Pancreas (tissue), 10 donors: ENCODE results near the gene SRPK2. TPM values are rescaled to one million over a fixed set of nuclear protein-coding genes. Genes with fewer than 3 reads are reported as not detected.
"Not testable (repeated sequence)": the region's sequence is repeated elsewhere in the genome, so short reads cannot be mapped to it uniquely, and the experiment has no call there.

ENCODE experiments used
- ATAC-seq, 4 donors: fragments of 200-7000 bp; cut with Tn5 transposase; one replicate each; pipeline versions ENCODE4 v1.8.0 to v1.9.1; 2020; ENCODE audit warnings: mild to moderate bottlenecking in 4 of 4, moderate library complexity in 4 of 4
- DNase-seq, 6 donors: peaks; one replicate each; pipeline ENCODE4 v3.0.0-alpha.2; 2020
- FAIRE-seq: peaks from 2 replicates; lab custom pipeline; 2012; peaks lifted over from hg19 to GRCh38; lab: Jason Lieb, UNC
- H3K27ac ChIP-seq, 4 donors: fragments of 200-600 bp; sonication (generic); 1 replicate in 3 of 4; 2 replicates in 1 of 4; pipeline versions ENCODE4 v1.5.0 to v1.8.0; 2020
- H3K27me3 ChIP-seq, 4 donors: fragments of 200-600 bp; one replicate each; pipeline ENCODE4 v1.8.0; 2021
- H3K36me3 ChIP-seq, 3 donors: fragments of 200-600 bp; sonication (generic) in 1 of 3; one replicate each; pipeline versions ENCODE4 v1.5.0 to v1.8.0; 2020 to 2021
- H3K4me1 ChIP-seq, 3 donors: fragments of 200-600 bp; one replicate each; pipeline ENCODE4 v1.8.0; 2021
- H3K4me3 ChIP-seq, 4 donors: fragments of 200-600 bp; sonication (generic) in 2 of 4; one replicate each; pipeline versions ENCODE4 v1.5.0 to v1.8.0; 2020 to 2021
- H3K9me3 ChIP-seq, 4 donors: fragments of 200-600 bp; one replicate each; pipeline ENCODE4 v1.8.0; 2021
- WGBS, 2 donors: extraction: QIAGEN DNeasy Blood & Tissue Kit; methylation state at CpG; one replicate each; pipeline ENCODE4 v1.1.7; 2013; 5-methylcytosine and 5-hydroxymethylcytosine counted together
- intact Hi-C, 3 donors: fragments of 100-400 bp; cut with DNase I; formaldehyde crosslinking; loops; one replicate each; pipeline versions ENCODE4 v1.11.1 to v1.14.2; 2022
- polyA plus RNA-seq, 2 donors: library from polyadenylated mRNA; stranded (reverse); fragments of 200-250 nt; gene quantifications; one replicate each; pipeline ENCODE4 v1.2.3, GENCODE V29; 2013
- total RNA-seq, 6 donors: library from RNA; stranded (reverse); fragmentation: NEBNext Ultra II Directional in 4 of 6; extraction: Animal tissue kit (Norgen Biotek cat#: 25700) in 4 of 6; gene quantifications; one replicate each; pipeline versions ENCODE4 v1.2.1 to v1.2.4, GENCODE V29; 2021 to 2023
- TF ChIP-seq, protein P1 (sequence below), 4 donors: fragments of 200-600 bp; sonication (generic) in 3 of 4; IDR thresholded peaks; one replicate each; pipeline versions ENCODE4 v1.5.0 to v1.8.0; 2021; ENCODE audit warnings: antibody characterized with exemption in 4 of 4
- donor health status: healthy with polysubstance abuse.
- donor health status: DM: no; HTN: no; CAD: no; lungs with moderate emphysema.
- donor health status: DM: no; HTN: no; CAD: no.
- donor health status: control.
- donor health status: control.
- donor health status: Bipolar disorder and iron deficiency.
- donor health status: DM: yes; HTN: yes; CAD: no.
- donor health status: DM: no; HTN: no; CAD: no.
- donor health status: DM: no; HTN: no; CAD: no.
- donor health status: DM: yes; HTN: yes; CAD: no.

SRPK2 gene
- total and polyA plus RNA-seq, 8 donors = 6.5 to 27.4 (median 16.4) TPM

DNA sequence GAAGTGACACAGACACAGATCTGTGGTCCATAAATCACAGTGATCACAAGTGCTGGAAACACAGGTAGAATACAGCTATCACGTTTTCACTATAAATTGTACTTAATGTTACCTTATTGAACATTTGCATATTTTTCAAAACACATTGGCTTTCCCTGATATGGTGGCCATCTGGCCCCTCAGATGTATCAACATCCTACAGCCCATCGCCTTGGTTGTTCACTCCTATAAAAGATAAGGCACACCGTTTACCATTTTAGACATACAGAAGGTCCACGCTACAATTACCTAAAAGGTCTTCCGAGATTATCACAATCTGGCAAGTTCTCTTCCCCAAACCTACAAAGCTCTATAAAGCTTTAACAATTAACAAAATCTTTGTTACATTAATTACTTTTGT lies 91.4 kb downstream of the SRPK2 start:
- ATAC-seq (no peak), FAIRE-seq (no peak), DNase-seq (no peak)
- Histone ChIP-seq H3K36me3 (no peaks in the 10 kb centered on the region), H3K9me3 (no peaks in the 10 kb centered on the region), H3K27ac (no peak overlapping the region), H3K4me3 (no peak overlapping the region), H3K27me3 (no peaks in the 10 kb centered on the region), H3K4me1 (peaks cover 0 to 4% (median 0%) of the 10 kb centered on the region in 3 donors)
- intact Hi-C loops = no loop called here
- WGBS, 2 donors = 93 to 94% methylated on average over 5 of the region's 5 CpGs
- TF ChIP-seq, protein P1, sequence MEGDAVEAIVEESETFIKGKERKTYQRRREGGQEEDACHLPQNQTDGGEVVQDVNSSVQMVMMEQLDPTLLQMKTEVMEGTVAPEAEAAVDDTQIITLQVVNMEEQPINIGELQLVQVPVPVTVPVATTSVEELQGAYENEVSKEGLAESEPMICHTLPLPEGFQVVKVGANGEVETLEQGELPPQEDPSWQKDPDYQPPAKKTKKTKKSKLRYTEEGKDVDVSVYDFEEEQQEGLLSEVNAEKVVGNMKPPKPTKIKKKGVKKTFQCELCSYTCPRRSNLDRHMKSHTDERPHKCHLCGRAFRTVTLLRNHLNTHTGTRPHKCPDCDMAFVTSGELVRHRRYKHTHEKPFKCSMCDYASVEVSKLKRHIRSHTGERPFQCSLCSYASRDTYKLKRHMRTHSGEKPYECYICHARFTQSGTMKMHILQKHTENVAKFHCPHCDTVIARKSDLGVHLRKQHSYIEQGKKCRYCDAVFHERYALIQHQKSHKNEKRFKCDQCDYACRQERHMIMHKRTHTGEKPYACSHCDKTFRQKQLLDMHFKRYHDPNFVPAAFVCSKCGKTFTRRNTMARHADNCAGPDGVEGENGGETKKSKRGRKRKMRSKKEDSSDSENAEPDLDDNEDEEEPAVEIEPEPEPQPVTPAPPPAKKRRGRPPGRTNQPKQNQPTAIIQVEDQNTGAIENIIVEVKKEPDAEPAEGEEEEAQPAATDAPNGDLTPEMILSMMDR (IDR thresholded peaks at IDR 0.05) = no peak

DNA sequence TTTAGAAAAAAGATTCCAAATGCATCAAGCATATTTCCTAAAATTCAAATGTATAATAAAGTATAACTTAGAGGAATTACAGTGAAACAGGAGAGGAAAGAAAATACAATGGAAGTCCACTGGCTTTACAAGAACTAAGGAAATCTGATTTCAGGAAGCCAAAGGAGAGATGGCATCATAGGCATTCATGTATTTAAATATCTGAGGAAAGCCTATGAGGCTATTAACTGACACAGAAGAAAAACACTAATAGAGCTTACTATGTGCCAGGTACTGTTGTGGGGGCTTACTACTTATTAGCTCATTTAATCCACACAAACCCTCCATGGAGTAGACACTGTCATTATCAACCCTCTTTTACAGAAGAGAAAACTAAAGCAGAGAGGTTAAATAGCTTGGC lies 92.2 kb downstream of the SRPK2 start:
- intact Hi-C loops = no loop called here
- peaks cover 0 to 4% (median 0%) of the 10 kb centered on the region in 3 donors for H3K4me1 ChIP-seq
- no peak for DNase-seq
- FAIRE-seq = no peak
- H3K27ac ChIP-seq = no peak overlapping the region
- no peak overlapping the region for H3K4me3 ChIP-seq
- no peaks in the 10 kb centered on the region for H3K36me3 ChIP-seq
- no peaks in the 10 kb centered on the region for H3K27me3 ChIP-seq
- H3K9me3 ChIP-seq = no peaks in the 10 kb centered on the region
- TF ChIP-seq, protein P1 (IDR thresholded peaks at IDR 0.05) = no peak
- no peak for ATAC-seq

DNA sequence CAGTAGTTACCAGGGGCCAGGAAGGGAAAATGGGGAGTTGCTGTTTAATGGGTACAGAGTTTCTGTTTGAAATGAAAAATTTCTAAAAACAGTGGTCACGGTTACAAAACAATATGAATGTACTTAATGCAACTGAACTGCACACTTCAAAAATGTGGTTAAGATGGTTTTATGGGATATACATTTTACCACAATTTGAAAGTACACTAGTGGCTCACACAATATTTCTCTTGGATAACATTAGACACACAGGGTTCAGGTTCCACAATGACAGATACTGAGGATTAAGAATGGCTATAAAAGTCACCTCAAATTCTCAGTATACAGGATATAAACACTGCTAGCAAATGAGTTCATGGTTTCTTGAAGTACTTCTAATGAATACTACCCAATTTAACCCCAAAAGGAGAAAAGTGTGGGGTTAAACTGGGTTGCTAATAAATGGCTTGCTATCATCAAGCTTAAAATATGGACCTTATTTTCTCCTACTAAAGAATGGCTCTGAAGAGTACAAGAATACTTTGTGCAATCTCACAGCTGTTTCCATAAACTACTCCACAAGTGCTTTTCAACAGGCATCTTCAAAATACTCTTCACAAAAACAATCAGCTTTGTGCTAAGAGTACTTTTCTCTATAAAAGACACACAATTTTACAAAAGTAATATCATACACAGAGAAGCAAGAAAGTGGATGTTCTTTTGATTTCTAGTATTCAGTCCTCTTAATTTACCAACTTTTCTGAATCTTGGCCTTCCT lies 92.9 kb downstream of the SRPK2 start:
- no peak for ATAC-seq
- intact Hi-C loops = no loop called here
- TF ChIP-seq, protein P1 (IDR thresholded peaks at IDR 0.05) = no peak
- Histone ChIP-seq H3K27ac (no peak overlapping the region), H3K4me1 (peaks cover 0 to 4% (median 0%) of the 10 kb centered on the region in 3 donors), H3K36me3 (no peaks in the 10 kb centered on the region), H3K9me3 (no peaks in the 10 kb centered on the region), H3K27me3 (no peaks in the 10 kb centered on the region), H3K4me3 (no peak overlapping the region)
- no peak for FAIRE-seq
- DNase-seq = no peak
- 97 to 100% methylated on average over 1 of the region's 1 CpG for WGBS, 2 donors

DNA sequence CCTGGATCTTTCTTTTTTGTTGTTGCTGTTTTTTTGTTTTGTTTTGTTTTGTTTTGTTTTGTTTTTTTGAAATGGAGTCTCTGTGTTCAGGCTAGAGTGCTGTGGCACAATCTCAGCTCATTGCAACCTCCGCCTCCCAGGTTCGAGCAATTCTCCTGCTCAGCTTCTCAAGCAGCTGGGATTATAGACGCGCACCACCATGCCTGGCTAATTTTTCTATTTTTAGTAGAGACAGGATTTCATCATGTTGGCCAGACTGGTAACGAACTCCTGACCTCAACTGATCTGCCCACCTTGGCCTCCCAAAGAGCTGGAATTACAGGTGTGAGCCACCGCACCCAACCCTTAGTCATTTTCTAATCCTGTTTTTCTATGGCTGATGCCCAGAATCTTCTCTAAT lies 94.2 kb downstream of the SRPK2 start:
- H3K27me3 ChIP-seq, H3K4me3 ChIP-seq, H3K36me3 ChIP-seq, H3K27ac ChIP-seq, H3K9me3 ChIP-seq, H3K4me1 ChIP-seq, intact Hi-C loops, FAIRE-seq, DNase-seq, ATAC-seq: not testable (repeated sequence)
- 93 to 97% methylated on average over 6 of the region's 6 CpGs for WGBS, 2 donors

DNA sequence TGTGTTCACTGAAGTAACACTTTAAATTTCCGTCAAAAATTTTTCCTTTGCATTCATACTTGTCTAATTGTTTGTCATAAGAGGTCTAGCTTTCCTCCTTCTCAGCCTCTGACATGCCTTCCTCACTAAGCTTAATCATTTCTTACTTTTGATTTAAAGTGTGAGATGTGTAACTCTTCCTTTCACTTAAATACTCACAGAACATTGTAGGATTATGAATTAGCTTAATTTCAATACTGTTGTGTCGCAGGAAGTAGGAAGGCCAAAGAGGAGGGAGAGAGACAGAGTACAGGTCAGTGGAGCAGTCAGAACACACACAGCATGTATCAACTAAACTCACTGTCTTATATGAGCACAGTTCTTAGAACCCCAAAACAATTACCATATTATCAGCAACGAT lies 99.0 kb downstream of the SRPK2 start:
- DNase-seq (no peak), ATAC-seq (no peak), FAIRE-seq (no peak)
- intact Hi-C loops = no loop called here
- Histone ChIP-seq H3K4me1 (no peaks in the 10 kb centered on the region), H3K27me3 (no peaks in the 10 kb centered on the region), H3K4me3 (no peak overlapping the region), H3K36me3 (no peaks in the 10 kb centered on the region), H3K27ac (no peak overlapping the region), H3K9me3 (no peaks in the 10 kb centered on the region)
- 75 to 78% methylated on average over 3 of the region's 3 CpGs for WGBS, 2 donors
- TF ChIP-seq, protein P1 (IDR thresholded peaks at IDR 0.05) = no peak
